Astrocyte (in vitro differentiated cells and primary cell): ENCODE data around the gene STUM. TPM values are rescaled to one million over a fixed set of nuclear protein-coding genes. Genes with fewer than 3 reads are reported as not detected.

Experiments
- DNase-seq: peaks from one replicate; pipeline ENCODE4 v3.0.0-alpha.2; 2010; ENCODE audit warnings: low read depth
- FAIRE-seq: peaks from 2 replicates; lab custom pipeline; 2011; peaks lifted over from hg19 to GRCh38; lab: Jason Lieb, UNC
- H2AFZ ChIP-seq: 2 replicates; pipeline ENCODE4 v1.6.0; 2012; ENCODE audit warnings: low read depth, low read length, inconsistent platforms
- H3K27ac ChIP-seq: 2 replicates; pipeline ENCODE4 v1.5.1; 2011; ENCODE audit warnings: low read depth, low read length, inconsistent platforms
- H3K27me3 ChIP-seq: 2 replicates; pipeline ENCODE4 v1.6.0; 2011; ENCODE audit warnings: low read length, inconsistent platforms; ENCODE audit not compliant: insufficient read depth
- H3K36me3 ChIP-seq: 2 replicates; pipeline ENCODE4 v1.5.1; 2011; ENCODE audit warnings: low read length, inconsistent platforms; ENCODE audit not compliant: insufficient read depth
- H3K4me1 ChIP-seq: 2 replicates; pipeline ENCODE4 v1.5.1; 2011; ENCODE audit warnings: low read length, inconsistent platforms; ENCODE audit not compliant: insufficient read depth
- H3K4me2 ChIP-seq: 2 replicates; pipeline ENCODE4 v1.6.0; 2012; ENCODE audit warnings: low read length, inconsistent platforms
- H3K4me3 ChIP-seq: 2 replicates; pipeline ENCODE4 v1.5.1; 2011; ENCODE audit warnings: low read depth, mild to moderate bottlenecking, low read length, inconsistent platforms; ENCODE audit not compliant: insufficient read depth
- H3K79me2 ChIP-seq: 2 replicates; pipeline ENCODE4 v1.6.0; 2012; ENCODE audit warnings: mild to moderate bottlenecking, low read length, inconsistent platforms; ENCODE audit not compliant: insufficient read depth
- H3K9ac ChIP-seq: 2 replicates; pipeline ENCODE4 v1.6.0; 2012; ENCODE audit warnings: mild to moderate bottlenecking, low read length, inconsistent platforms
- H3K9me3 ChIP-seq: 2 replicates; pipeline ENCODE4 v1.5.1; 2012; ENCODE audit warnings: low read depth, mild to moderate bottlenecking, low read length, inconsistent platforms; ENCODE audit not compliant: insufficient read depth
- H4K20me1 ChIP-seq: 2 replicates; pipeline ENCODE4 v1.6.0; 2012; ENCODE audit warnings: low read length, inconsistent platforms; ENCODE audit not compliant: insufficient read depth
- H3K27ac Mint-ChIP-seq: one replicate; pipeline ENCODE4 v1.8.0; 2021; ENCODE audit warnings: mild to moderate bottlenecking, mixed read lengths; ENCODE audit not compliant: unreplicated experiment
- H3K27me3 Mint-ChIP-seq: one replicate; pipeline ENCODE4 v1.8.0; 2021; ENCODE audit warnings: low read depth, mixed read lengths; ENCODE audit not compliant: unreplicated experiment
- H3K36me3 Mint-ChIP-seq: one replicate; pipeline ENCODE4 v1.8.0; 2021; ENCODE audit warnings: low read depth, mixed read lengths; ENCODE audit not compliant: unreplicated experiment
- H3K4me1 Mint-ChIP-seq: one replicate; pipeline ENCODE4 v1.8.0; 2021; ENCODE audit warnings: low read depth, mixed read lengths; ENCODE audit not compliant: unreplicated experiment
- H3K4me3 Mint-ChIP-seq: one replicate; pipeline ENCODE4 v1.8.0; 2021; ENCODE audit warnings: mild to moderate bottlenecking, moderate library complexity, mixed read lengths; ENCODE audit not compliant: unreplicated experiment
- H3K9me3 Mint-ChIP-seq: one replicate; pipeline ENCODE4 v1.8.0; 2021; ENCODE audit warnings: mild to moderate bottlenecking, mixed read lengths; ENCODE audit not compliant: unreplicated experiment
- CTCF ChIP-seq: IDR thresholded peaks from 2 replicates; pipeline ENCODE4 v1.5.1; 2011; ENCODE audit warnings: low read depth, mild to moderate bottlenecking, inconsistent platforms, low read length, moderate library complexity; ENCODE audit not compliant: insufficient read depth
- EZH2 ChIP-seq: IDR thresholded peaks from 2 replicates; pipeline ENCODE4 v1.6.1; 2012; ENCODE audit warnings: mild to moderate bottlenecking, low read length, inconsistent platforms; ENCODE audit not compliant: insufficient read depth
- total RNA-seq: library from RNA; stranded (reverse); gene quantifications from 2 replicates; pipeline ENCODE4 v1.2.1, GENCODE V29; 2021

STUM gene
- total RNA-seq, 1 donor from 2014 or later, result not detected

GRCh38 chr1:226658546-226659125, 110.1 kb downstream of the STUM start:
- no peaks in the 10 kb centered on the region for H3K9me3 ChIP-seq
- H3K4me3 ChIP-seq, result no peak overlapping the region
- TF ChIP-seq CTCF, result no peak
- TF ChIP-seq EZH2, result no peak
- FAIRE-seq (no peak), DNase-seq (no peak)
- no peaks in the 10 kb centered on the region for H3K36me3 ChIP-seq
- peaks cover 67% of the 10 kb centered on the region for H3K4me1 Mint-ChIP-seq
- no peaks in the 10 kb centered on the region for H4K20me1 ChIP-seq
- H3K9me3 Mint-ChIP-seq, result no peaks in the 10 kb centered on the region
- no peak overlapping the region for H2AFZ ChIP-seq
- H3K9ac ChIP-seq, result no peak overlapping the region
- no peak overlapping the region for H3K4me3 Mint-ChIP-seq
- H3K4me1 ChIP-seq, result peaks cover 64% of the 10 kb centered on the region
- no peaks in the 10 kb centered on the region for H3K27me3 ChIP-seq
- H3K27ac ChIP-seq, result no peak overlapping the region
- H3K27me3 Mint-ChIP-seq, result no peaks in the 10 kb centered on the region
- H3K27ac Mint-ChIP-seq, result no peak overlapping the region
- no peaks in the 10 kb centered on the region for H3K36me3 Mint-ChIP-seq
- H3K4me2 ChIP-seq, result no peak overlapping the region
- H3K79me2 ChIP-seq, result no peaks in the 10 kb centered on the region

Other genes starting within 250 kb of the STUM start
- 2.5 and 4.0 TPM in 2 replicates for gene LIN9, start 239.6 kb upstream of the STUM start, total RNA-seq
- gene PARP1, start 140.7 kb upstream of the STUM start, total RNA-seq, result 49.8 and 57.8 TPM in 2 replicates
- 10.5 and 10.9 TPM in 2 replicates for gene ITPKB, start 190.5 kb downstream of the STUM start, total RNA-seq